Thyroid gland (tissue), 4 donors: Measurements from ENCODE around the gene CCNJL. TPM values are rescaled to one million over a fixed set of nuclear protein-coding genes. Genes with fewer than 3 reads are reported as not detected.
A peak's percentile ranks its signal among the peaks of the same experiment; 100 is the strongest.

Experiments used
- DNase-seq, 2 donors: peaks; one replicate each; pipeline ENCODE4 v3.0.0-alpha.2; 2019
- H3K27ac ChIP-seq, 3 donors: fragments of 200-600 bp; sonication (generic); 1 replicate in 2 of 3; 2 replicates in 1 of 3; pipeline ENCODE4 v1.5.1; 2016 to 2019; ENCODE audit warnings: mild to moderate bottlenecking in 1 of 3, moderate library complexity in 1 of 3
- H3K27me3 ChIP-seq: fragments of 200-600 bp; sonication (generic); one replicate; pipeline ENCODE4 v1.5.1; 2019
- H3K36me3 ChIP-seq, 2 donors: fragments of 200-600 bp; sonication (generic); one replicate each; pipeline ENCODE4 v1.5.1; 2016 to 2019
- H3K4me1 ChIP-seq, 2 donors: fragments of 200-600 bp; sonication (generic); one replicate each; pipeline ENCODE4 v1.5.1; 2017 to 2019
- H3K4me3 ChIP-seq, 3 donors: fragments of 200-600 bp; sonication (generic); replicated peaks in 1 of 3; 1 replicate in 2 of 3; 2 replicates in 1 of 3; pipeline ENCODE4 v1.5.1; 2016; ENCODE audit warnings: mild to moderate bottlenecking in 1 of 3
- H3K9me3 ChIP-seq: fragments of 200-600 bp; sonication (generic); one replicate; pipeline ENCODE4 v1.5.1; 2017
- CTCF ChIP-seq, 6 experiments: fragments of 200-600 bp in 3 of 6; fragments of 450-650 bp in 3 of 6; sonication (generic) in 3 of 6; IDR thresholded peaks; one replicate each; pipeline ENCODE4 v1.5.1; 2016 to 2019; ENCODE audit warnings: antibody characterized with exemption in 6 of 6, mild to moderate bottlenecking in 2 of 6, inconsistent platforms in 1 of 6, moderate library complexity in 1 of 6
- POLR2A ChIP-seq, 2 donors: fragments of 450-650 bp; IDR thresholded peaks; one replicate each; pipeline ENCODE4 v1.6.1; 2017; ENCODE audit warnings: antibody characterized with exemption in 2 of 2, mild to moderate bottlenecking in 2 of 2, moderate library complexity in 1 of 2
- WGBS, 2 donors: methylation state at CpG; one replicate each; pipeline ENCODE4 v1.1.5; 2017; 5-methylcytosine and 5-hydroxymethylcytosine counted together
- intact Hi-C: fragments of 100-400 bp; cut with DNase I; formaldehyde crosslinking; loops from one replicate; pipeline ENCODE4 v1.15.1; 2023
- total RNA-seq, 4 donors: library from RNA; depleted of rRNA; stranded (reverse); fragments of >200 nt; gene quantifications; one replicate each; pipeline ENCODE4 v1.2.3, GENCODE V29; 2016

CCNJL gene
- total RNA-seq, 4 donors from 2014 or later, result 6.3 to 11.8 (median 10.0) TPM

- 73 to 89% methylated on average over 5 of the region's 5 CpGs for WGBS, 2 donors
- DNase-seq, result no peak
- no peaks in the 10 kb centered on the region for H3K36me3 ChIP-seq
- no peaks in the 10 kb centered on the region for H3K9me3 ChIP-seq
- H3K27me3 ChIP-seq, result no peaks in the 10 kb centered on the region
- intact Hi-C loops, result no loop called here
- no peak overlapping the region for H3K4me3 ChIP-seq
- TF ChIP-seq POLR2A (IDR thresholded peaks at IDR 0.05), result no peak
- no peak for TF ChIP-seq CTCF (IDR thresholded peaks at IDR 0.05)
- peaks cover 0 to 5% of the 10 kb centered on the region in 2 donors for H3K4me1 ChIP-seq
- no peak overlapping the region for H3K27ac ChIP-seq
Observed at GRCh38 chr5:160237571-160238093, 74.7 kb downstream of the CCNJL start.

- H3K36me3 ChIP-seq, result no peaks in the 10 kb centered on the region
- no peak overlapping the region for H3K27ac ChIP-seq
- peaks cover 0 to 10% of the 10 kb centered on the region in 2 donors for H3K4me1 ChIP-seq
- DNase-seq, result no peak
- WGBS, 2 donors, result 91 to 96% methylated on average over 5 of the region's 5 CpGs
- intact Hi-C loops, result no loop called here
- H3K9me3 ChIP-seq, result no peaks in the 10 kb centered on the region
- H3K27me3 ChIP-seq, result no peaks in the 10 kb centered on the region
- TF ChIP-seq CTCF (IDR thresholded peaks at IDR 0.05), result no peak
- TF ChIP-seq POLR2A (IDR thresholded peaks at IDR 0.05), result no peak
- no peak overlapping the region for H3K4me3 ChIP-seq
Observed at GRCh38 chr5:160235731-160236130, 76.6 kb downstream of the CCNJL start.

- TF ChIP-seq CTCF (IDR thresholded peaks at IDR 0.05) (no peak), POLR2A (IDR thresholded peaks at IDR 0.05) (no peak)
- intact Hi-C loops, result no loop called here
- Histone ChIP-seq H3K27me3 (no peaks in the 10 kb centered on the region), H3K4me1 (peaks cover 0 to 8% of the 10 kb centered on the region in 2 donors), H3K4me3 (no peak overlapping the region), H3K9me3 (no peaks in the 10 kb centered on the region), H3K36me3 (no peaks in the 10 kb centered on the region), H3K27ac (no peak overlapping the region)
- no peak for DNase-seq
- WGBS, 2 donors, result 83 to 87% methylated on average over 5 of the region's 5 CpGs
Observed at GRCh38 chr5:160233215-160233614, 79.1 kb downstream of the CCNJL start.

GRCh38 chr5:160231783-160232342, 80.5 kb downstream of the CCNJL start:
- DNase-seq, result no peak
- no peaks in the 10 kb centered on the region for H3K27me3 ChIP-seq
- intact Hi-C loops, result no loop called here
- no peak for TF ChIP-seq CTCF (IDR thresholded peaks at IDR 0.05)
- no peak for TF ChIP-seq POLR2A (IDR thresholded peaks at IDR 0.05)
- H3K9me3 ChIP-seq, result no peaks in the 10 kb centered on the region
- WGBS, 2 donors, result 84 to 89% methylated on average over 9 to 10 of the region's 10 CpGs
- peaks cover 0 to 8% of the 10 kb centered on the region in 2 donors for H3K4me1 ChIP-seq
- no peak overlapping the region for H3K4me3 ChIP-seq
- H3K36me3 ChIP-seq, result no peaks in the 10 kb centered on the region
- no peak overlapping the region for H3K27ac ChIP-seq

GRCh38 chr5:160230686-160231527, 81.5 kb downstream of the CCNJL start:
- H3K36me3 ChIP-seq, result no peaks in the 10 kb centered on the region
- intact Hi-C loops, result no loop called here
- H3K27ac ChIP-seq, result peak overlapping the region in 1 of 3 donors; percentile 30
- peak; percentile 83 to 87 for DNase-seq
- no peaks in the 10 kb centered on the region for H3K9me3 ChIP-seq
- peaks cover 0 to 8% of the 10 kb centered on the region in 2 donors for H3K4me1 ChIP-seq
- TF ChIP-seq CTCF (IDR thresholded peaks at IDR 0.05) (no peak), POLR2A (IDR thresholded peaks at IDR 0.05) (no peak)
- H3K4me3 ChIP-seq, result no peak overlapping the region
- H3K27me3 ChIP-seq, result no peaks in the 10 kb centered on the region
- WGBS, 2 donors, result 56 to 68% methylated on average over 8 to 9 of the region's 9 CpGs
